ENCODE data around the gene CCL27.

CCL27 gene

DNA sequence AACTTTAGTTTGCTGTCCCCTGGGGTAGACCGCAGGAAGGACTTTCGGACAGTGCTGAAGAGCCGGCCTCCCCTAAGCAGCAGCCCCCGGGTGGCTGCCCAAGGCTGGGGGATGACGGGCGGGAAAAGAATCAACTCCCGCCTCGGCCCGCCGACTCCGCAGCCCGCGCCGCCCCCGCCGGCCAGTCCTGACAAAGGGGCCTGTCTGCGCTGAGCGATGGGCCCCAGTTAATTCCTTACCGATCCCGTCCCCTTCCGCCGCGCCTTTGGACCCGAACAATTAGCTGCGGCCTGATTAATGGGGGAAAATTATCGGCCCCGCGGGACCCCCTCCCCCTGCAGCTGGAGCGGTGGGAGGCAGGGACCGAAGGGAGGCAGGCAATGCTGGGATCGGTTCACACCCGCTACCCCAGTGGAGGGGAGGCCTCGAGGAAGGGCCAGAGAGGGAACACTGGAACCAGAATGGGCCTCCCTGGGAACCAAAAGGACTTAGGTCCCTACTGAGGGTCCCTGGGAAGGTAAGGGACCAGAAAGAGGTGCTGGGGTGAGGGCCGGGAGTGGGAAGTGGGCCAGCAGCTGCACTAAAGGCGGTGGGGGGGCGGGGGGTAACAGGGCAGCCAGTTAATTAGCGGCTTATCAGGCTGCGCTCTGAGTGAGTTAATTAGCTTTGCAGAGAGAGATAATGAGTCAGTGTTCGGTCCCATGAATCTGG is 37.8 kb downstream of the CCL27 start:
- DNase-seq: no peak

DNA sequence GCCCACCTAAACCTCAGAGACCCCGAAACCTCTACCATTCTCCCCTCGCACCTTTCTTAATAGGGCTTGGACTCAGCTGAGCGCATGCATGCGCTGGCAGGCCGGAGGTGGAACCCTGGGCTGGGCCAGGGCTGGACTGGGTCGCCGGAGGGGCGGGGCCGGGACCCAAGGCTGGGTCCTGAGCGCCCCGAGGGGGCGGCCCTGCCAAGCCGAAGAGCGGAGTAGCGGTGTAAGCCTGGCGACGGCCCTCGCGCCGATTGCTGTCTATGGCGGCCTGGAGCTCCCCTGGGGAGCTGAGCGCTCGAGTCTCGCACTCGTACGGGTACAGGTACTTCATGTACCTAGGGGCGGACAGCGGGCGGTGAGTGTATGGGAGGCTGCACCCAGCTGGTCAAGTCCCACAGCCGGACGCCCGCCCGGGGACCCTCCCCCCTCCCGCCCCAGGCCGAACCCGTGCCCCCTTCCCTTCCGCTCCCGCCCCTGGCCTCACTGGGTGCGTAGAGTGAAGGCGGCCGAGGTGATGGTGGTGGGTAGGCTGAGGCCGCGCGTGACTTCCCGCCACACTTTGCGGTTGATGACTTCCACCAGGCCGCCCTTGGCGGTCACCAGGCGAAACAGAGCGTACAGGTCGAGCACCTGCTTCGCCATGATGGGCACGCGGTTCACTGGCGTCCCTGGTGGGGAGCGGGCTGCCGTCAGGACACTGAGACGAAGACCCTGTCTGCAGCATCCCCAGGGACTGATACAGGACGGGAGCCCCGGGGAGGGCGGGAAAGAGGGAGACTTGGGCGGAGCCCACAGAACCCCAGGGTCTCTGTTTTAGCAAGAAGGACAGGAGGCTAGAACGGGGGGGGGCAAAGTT is 38.9 kb downstream of the CCL27 start:
- DNase-seq: peak; percentile 33

DNA sequence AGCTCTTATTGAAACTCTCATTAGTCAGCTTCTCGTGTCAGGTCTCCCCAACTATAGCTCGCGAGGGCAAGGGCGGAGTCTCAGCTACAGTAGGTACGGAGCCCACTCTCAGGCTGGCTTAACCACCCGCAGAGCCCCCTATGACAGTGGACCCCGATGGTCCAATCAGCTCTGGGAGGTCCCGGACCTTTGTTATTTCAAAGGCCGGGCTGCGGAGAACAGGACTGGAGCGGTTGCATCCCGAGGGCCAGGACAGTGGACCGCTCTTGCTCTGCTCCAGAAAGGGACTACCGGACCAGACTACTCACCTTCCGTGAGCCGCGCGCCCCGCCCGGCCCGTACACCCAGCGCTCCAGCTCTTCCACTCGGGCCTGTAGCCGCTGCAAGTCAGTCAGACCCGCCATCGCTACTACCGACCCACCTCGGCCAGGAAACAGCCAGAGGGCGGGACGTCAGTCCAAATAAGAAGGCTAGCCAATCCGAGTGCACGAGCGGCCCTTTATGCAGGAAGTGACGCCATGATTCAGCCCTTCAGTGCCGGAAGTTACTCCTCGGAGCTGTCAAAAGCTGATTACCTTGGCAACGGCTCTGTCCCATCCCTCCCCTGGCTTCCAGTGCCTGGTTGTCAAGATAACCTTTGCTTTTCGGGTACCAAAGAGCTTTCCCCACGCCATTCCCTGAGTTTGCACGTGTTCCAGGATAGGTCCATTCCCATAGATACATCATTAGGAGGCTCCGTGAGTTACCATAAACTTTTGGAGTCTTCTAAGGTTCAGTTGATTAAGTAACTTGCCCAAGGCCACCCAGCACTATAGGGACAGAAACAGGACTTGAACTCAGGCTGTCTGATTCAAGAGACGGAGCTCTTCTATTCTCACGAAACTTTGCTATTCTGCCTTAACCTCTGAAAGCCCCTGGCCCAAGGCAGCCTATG is 42.1 kb downstream of the CCL27 start, which contains the start of gene DCTN3:
Gene DCTN3, minus strand, starts transcription at position 435 of the 934 bp plus-strand sequence. Its CDS starts 31 bp downstream, at position 404.
- peak; percentile 83 for DNase-seq

DNA sequence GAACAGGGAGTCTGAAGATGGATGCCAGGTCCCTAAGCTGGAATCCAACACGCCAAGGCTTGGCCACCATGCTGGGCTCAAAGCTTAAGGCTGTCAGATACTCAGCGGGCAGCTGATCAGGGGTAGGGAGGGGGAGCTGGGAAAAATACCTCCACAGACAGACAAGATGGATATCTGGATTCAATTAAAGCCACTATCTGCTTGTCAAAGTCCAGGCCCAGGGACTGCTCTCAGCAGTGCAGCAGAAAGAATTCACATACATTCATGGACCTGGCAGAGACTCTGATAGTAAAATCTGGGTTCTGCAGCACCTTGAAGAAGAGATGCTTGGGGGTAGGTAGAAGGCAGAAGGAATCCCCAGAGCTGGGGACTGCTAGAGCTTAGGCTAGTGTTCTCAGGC is 47.3 kb downstream of the CCL27 start:
- DNase-seq: no peak

DNA sequence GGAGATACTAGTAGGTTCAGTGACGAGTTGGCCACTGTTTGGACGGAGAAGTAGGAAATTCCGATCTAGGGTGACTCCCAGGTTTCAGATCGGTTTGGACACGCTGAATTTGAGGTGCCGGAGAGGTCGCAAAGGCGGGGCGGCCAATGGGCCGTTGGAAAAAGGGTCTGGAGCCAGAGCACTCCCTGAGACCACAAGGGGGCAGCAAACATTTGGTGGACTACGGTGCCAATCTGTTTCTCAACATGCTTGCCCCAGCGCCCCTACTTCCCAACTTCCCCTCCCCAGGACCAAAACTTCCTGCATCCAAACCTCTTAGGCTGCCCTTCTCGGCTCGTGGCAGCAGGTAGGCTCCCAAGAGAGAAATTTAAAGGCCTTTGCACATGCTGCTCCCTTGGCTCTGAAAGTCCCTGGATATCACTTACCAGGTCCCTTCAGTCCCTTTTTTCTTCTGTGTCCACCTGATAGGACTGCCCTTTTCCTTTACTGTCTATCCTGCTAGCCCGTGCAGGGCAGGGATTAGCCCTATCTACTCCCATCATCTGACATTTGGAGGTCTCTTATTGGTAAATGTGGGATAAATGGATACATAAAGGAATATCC is 49.6 kb downstream of the CCL27 start:
- DNase-seq: peak; percentile 68

Data from activated T-cell treated with anti-CD3 and anti-CD28 coated beads, Interleukin-2, amount 50 U/mL, for 1 hour (primary cell).